ENCODE results near the gene ACSS1.

Gene ACSS1

GRCh38 chr20:25077610-25078169, 19.8 kb upstream of the ACSS1 start:
- no peak for DNase-seq

- DNase-seq, result no peak
Observed at GRCh38 chr20:25076731-25077609, 19.0 kb upstream of the ACSS1 start.

GRCh38 chr20:25076201-25076600, 18.3 kb upstream of the ACSS1 start:
- no peak for DNase-seq

- no peak for DNase-seq
Observed at GRCh38 chr20:25073544-25073943, 15.6 kb upstream of the ACSS1 start.

- no peak for DNase-seq
Observed at GRCh38 chr20:25072226-25072811, 14.4 kb upstream of the ACSS1 start.

DNA sequence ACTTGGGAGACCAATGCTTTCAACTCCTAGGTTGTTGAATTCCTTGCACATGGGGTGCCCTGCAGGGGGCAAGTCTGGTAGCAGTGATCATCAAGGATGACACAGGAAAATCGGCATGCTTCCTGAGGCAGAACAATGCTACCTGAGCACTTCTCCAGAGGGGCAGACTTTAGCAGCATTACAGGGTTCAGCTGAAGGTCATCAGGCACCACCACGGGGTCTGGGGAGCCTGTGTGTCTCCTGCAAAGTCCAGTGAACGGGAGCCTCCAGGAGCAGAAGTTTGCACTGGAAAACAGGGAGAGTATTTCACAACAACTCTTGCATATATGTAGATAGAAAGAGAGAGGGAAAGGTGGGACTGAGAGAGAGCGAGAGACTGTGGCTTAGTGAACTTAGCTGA, 13.8 kb upstream of the ACSS1 start:
- no peak for DNase-seq

DNA sequence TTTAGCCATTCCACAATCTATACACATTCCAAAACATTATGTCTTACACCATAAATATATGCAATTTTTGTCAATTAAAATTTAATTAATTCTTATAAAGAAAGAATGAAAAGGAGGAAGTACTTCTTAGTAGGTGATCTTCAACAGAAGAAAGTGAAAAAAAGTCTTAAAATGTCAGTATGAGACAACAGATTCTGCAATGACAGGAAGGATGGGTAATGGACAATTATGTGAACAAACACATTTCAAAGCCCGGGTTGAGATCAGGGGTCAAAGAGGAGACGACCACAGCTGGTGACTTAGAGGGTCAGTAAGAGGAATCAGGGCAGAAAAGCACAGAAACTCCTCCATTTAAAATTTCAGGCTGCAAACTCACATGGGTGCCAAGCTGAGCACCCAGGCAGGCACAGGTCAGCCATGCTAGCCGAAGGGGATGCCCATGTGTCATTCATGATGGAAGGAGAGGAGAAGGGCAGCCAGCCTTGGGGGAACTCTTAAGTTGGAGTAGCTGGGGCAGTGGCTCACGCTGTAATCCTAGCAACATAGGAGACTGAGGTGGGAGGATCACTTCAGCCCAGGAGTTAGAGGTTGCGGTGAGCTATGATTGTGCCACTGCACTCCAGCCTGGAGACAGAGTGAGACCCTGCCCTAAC, 13.0 kb upstream of the ACSS1 start:
- DNase-seq, result no peak

GRCh38 chr20:25067102-25067987, 9.4 kb upstream of the ACSS1 start:
- no peak for DNase-seq

DNA sequence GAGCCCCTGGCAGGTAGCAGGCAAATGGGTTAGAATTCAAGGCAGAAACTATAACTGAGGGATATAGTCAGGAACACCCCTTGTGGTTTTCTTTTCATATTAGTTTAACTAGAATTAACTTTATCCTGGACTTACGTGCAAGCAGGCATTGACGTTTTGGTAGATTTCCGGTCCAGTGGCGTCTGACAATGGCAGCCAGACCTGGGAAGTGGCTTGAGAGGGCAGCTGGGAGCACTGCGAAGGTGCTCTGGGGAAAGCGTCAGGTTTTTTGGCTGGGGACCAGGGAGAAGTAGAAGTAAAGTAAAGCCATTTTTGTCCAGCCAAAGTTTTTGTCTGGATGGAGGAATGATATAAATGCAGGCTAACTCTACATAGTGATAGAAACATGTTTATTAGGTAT, 8.4 kb upstream of the ACSS1 start:
- no peak for DNase-seq

GRCh38 chr20:25065625-25066338, 7.8 kb upstream of the ACSS1 start:
- DNase-seq, result peak; percentile 31

DNA sequence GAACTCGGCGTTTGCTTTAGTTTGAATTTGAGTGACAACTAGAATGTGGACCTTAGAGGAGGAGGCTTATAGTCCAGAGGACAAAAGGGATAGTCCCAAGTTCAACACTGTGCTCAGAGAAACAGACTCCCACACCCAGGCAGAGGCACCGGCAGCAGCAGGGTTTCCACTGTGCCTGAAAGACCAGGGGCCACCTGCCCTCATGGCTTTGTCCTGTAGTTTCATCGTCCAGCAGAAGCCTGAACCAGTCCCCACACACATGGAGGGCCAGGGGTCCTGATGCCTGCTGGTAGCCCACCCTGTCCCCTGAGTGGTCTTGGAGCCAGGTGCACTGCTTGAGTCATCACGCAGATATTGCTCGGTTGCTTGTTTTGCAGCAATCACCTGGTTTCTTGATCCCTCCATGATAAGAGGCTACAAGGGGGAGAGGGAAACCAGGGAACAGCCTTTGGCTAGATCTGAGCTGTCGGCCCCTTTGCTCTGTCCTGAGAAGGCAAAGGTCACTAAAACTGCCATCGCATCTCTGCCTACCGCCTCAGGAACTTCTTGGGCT, 7.2 kb upstream of the ACSS1 start:
- DNase-seq, result no peak

- DNase-seq, result no peak
Observed at GRCh38 chr20:25064561-25065071, 6.7 kb upstream of the ACSS1 start.

DNA sequence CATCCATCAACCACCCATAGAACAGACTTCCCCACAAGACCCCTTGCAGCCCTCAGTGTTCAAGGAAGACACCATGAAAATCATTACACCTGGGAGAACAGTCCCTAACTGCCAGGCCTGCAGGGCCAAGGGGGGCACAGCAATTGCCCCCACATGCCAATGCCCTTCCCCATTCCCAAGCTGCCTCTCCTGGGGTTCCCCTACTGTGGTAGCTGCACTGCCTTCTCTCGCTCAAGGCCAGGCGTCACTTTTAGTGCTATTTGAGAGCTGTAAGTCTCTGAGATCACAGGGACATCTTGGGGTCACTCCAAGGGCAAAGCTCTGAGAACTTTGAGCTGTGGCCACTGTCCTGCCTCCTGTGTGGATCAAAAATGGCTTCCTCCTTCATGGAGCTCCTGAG, 6.0 kb upstream of the ACSS1 start:
- no peak for DNase-seq

DNA sequence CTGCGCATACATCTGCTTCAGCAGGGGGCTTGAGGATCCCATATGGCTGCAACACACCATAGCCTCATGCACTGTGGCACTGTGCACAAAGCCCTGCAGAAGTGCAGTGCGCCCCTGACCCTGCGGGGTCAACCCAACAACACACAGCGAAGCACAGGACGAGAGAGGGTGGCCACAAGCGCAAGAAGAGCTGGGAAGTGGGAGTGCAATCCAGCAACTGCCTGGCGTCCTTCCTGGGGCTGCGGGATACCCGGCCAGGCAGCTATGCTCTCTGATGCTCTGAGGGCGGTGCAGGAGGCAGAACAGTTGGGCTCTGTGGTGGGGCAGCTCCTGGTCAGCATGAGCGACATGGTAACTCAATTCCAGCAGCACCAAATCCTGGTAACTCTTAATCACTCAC, 5.6 kb upstream of the ACSS1 start:
- DNase-seq, result no peak

GRCh38 chr20:25062841-25063240, 4.9 kb upstream of the ACSS1 start:
- DNase-seq, result no peak

DNA sequence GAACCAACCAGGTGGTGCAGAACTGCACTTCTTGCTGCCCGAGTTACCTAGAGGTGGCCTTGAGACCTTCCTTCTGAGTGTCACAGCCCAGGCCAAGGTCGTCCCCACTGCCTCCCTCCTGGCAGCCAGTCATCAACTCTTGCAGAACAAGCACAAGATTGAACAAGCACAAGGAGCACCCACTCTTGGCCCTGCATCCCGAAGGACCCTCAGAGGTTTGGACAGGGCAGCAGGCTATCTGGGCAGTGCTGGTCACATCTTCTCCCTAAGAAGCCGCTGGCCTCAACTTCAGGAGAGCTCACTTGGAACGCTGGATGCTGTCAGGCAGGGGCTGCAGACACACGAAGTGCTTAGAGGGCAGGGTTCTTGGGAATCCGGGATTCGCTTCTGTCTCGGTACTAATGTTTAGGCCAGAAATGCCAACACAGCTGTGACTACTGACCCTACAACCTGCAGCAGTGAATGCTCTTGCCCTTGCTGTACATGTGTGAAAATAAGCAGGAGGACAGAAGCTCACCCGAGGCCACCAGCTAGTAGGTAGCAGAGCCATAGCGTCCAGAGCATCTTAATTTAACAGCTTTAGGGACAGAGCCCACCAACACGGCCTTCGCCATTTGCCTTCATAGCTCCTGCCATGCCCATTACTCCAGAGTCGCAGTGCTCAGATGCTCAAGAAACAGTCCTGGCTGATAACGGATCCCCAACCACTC, 4.0 kb upstream of the ACSS1 start:
- DNase-seq, result no peak

GRCh38 chr20:25061103-25061799, 3.3 kb upstream of the ACSS1 start:
- DNase-seq, result no peak

DNA sequence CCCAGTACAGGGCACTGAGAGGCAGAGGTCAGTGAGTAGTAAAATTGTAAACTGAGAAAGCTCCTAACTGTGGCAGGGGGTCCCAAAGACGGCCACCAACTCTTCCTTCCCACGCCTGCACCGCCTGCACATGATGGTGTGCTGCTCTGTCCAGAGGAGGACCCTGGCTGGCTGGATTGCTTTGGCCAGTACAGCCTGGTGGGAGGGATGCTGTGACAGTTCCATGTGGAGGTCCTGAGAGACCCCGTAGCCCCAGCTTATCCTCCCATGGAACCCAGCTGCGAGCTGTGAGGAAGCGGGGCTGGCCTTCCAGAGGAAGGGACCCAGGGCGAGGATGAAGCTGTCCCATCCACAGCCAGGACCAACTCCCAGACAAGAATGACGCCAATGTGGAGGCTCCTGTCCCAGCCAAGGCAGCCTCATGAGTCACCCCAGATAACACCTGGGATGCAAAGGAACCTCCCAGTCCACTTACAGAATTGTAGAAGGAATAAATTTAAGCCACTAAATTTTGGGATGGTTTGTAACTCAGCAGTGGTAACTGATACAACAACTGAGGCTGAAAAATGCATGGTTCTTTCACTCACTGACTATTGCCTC, 2.0 kb upstream of the ACSS1 start:
- DNase-seq, result no peak
